C4-2B (cell line): ENCODE results near the gene KCNQ4.

ENCODE experiments used
- ZFX ChIP-seq: fragments of 450-650 bp; IDR thresholded peaks from 2 replicates; pipeline ENCODE4 v1.6.1; 2017
- TF ChIP-seq, protein P1 (sequence below): fragments of 450-650 bp; conservative IDR thresholded peaks from 2 replicates; pipeline ENCODE4 v1.5.1; 2017; ENCODE audit warnings: mild to moderate bottlenecking

DNA sequence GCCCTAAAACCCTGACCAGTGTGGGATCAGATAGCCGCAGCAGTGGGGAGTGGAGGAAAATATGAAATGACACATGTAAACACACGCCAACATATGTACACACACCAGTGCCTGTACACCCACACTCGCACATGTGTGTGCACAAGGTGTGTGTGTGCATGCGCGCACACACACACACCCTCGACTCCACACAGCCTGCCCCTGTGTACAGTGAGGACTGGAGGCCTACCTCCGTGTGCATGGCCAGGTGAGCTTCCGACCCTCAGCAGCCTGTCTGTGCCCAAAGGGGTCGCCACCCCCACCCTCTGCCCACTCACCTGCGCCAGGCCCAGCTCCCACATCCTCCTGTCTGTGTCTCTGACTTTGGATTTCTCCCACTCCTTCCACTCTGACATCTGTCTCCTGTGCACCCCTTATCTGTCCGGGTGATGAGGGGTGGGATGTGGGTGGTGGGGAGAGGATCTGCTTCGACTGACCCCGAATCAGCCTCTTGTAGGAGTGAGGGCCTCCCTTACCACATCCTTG lies 46.9 kb downstream of the KCNQ4 start:
- TF ChIP-seq, protein P1, sequence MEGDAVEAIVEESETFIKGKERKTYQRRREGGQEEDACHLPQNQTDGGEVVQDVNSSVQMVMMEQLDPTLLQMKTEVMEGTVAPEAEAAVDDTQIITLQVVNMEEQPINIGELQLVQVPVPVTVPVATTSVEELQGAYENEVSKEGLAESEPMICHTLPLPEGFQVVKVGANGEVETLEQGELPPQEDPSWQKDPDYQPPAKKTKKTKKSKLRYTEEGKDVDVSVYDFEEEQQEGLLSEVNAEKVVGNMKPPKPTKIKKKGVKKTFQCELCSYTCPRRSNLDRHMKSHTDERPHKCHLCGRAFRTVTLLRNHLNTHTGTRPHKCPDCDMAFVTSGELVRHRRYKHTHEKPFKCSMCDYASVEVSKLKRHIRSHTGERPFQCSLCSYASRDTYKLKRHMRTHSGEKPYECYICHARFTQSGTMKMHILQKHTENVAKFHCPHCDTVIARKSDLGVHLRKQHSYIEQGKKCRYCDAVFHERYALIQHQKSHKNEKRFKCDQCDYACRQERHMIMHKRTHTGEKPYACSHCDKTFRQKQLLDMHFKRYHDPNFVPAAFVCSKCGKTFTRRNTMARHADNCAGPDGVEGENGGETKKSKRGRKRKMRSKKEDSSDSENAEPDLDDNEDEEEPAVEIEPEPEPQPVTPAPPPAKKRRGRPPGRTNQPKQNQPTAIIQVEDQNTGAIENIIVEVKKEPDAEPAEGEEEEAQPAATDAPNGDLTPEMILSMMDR = no peak
- no peak for TF ChIP-seq ZFX
